Loucy (cell line): ENCODE data around the gene FKBP15.
"Not testable (repeated sequence)": the region's sequence is repeated elsewhere in the genome, so short reads cannot be mapped to it uniquely, and the experiment has no call there.

ENCODE experiments used
- H2AFZ ChIP-seq: fragments of 200-600 bp; sonication (generic); 2 replicates; pipeline ENCODE4 v1.6.0; 2016; ENCODE audit warnings: antibody characterized with exemption, mild to moderate bottlenecking, low read length, moderate library complexity
- H3F3A ChIP-seq: fragments of 200-600 bp; 2 replicates; pipeline ENCODE4 v1.6.0; 2016; ENCODE audit warnings: antibody characterized with exemption, low read depth, mild to moderate bottlenecking
- H3K27me3 ChIP-seq: fragments of 200-600 bp; sonication (generic); 2 replicates; pipeline ENCODE4 v1.6.1; 2014; ENCODE audit warnings: low read length, mild to moderate bottlenecking; ENCODE audit not compliant: insufficient read depth, poor library complexity, severe bottlenecking
- H3K36me3 ChIP-seq: fragments of 200-600 bp; sonication (generic); 2 replicates; pipeline ENCODE4 v1.6.1; 2016; ENCODE audit warnings: low read length; ENCODE audit not compliant: insufficient read depth
- H3K4me1 ChIP-seq: fragments of 200-600 bp; sonication (generic); 2 replicates; pipeline ENCODE4 v1.5.1; 2014; ENCODE audit warnings: low read length, mild to moderate bottlenecking; ENCODE audit not compliant: insufficient read depth, poor library complexity, severe bottlenecking
- H3K4me2 ChIP-seq: fragments of 200-600 bp; sonication (generic); 2 replicates; pipeline ENCODE4 v1.6.0; 2014; ENCODE audit warnings: antibody characterized with exemption, low read length, low read depth, mild to moderate bottlenecking; ENCODE audit not compliant: poor library complexity, severe bottlenecking
- H3K4me3 ChIP-seq: fragments of 200-600 bp; sonication (generic); 2 replicates; pipeline ENCODE4 v1.5.1; 2014; ENCODE audit warnings: low read length, mild to moderate bottlenecking, mixed read lengths; ENCODE audit not compliant: poor library complexity, severe bottlenecking
- H3K79me2 ChIP-seq: fragments of 200-600 bp; sonication (generic); 2 replicates; pipeline ENCODE4 v1.6.1; 2014; ENCODE audit warnings: low read length; ENCODE audit not compliant: insufficient read depth
- H3K9ac ChIP-seq: fragments of 200-600 bp; sonication (generic); 2 replicates; pipeline ENCODE4 v1.6.0; 2014; ENCODE audit warnings: mild to moderate bottlenecking, low read depth, low read length, moderate library complexity; ENCODE audit not compliant: poor library complexity, severe bottlenecking
- H3K9me2 ChIP-seq: fragments of 200-600 bp; sonication (generic); replicated peaks from 2 replicates; pipeline ENCODE4 v1.6.1; 2016; ENCODE audit warnings: low read depth, low read length, mixed read lengths
- H3K9me3 ChIP-seq: fragments of 200-600 bp; sonication (generic); 2 replicates; pipeline ENCODE4 v1.6.1; 2014; ENCODE audit warnings: mild to moderate bottlenecking, antibody characterized with exemption, low read length, low read depth; ENCODE audit not compliant: insufficient read depth
- H4K20me1 ChIP-seq: fragments of 200-600 bp; sonication (generic); 2 replicates; pipeline ENCODE4 v1.6.0; 2014; ENCODE audit warnings: antibody characterized with exemption, low read length, mild to moderate bottlenecking; ENCODE audit not compliant: insufficient read depth, poor library complexity, severe bottlenecking
- CTCF ChIP-seq: fragments of 200-600 bp; sonication (generic); conservative IDR thresholded peaks from 2 replicates; pipeline ENCODE4 v1.5.1; 2014; ENCODE audit warnings: mild to moderate bottlenecking, antibody characterized with exemption, low read length
- EZH2phosphoT487 ChIP-seq: fragments of 200-600 bp; IDR thresholded peaks from 2 replicates; pipeline ENCODE4 v1.6.1; 2018; ENCODE audit warnings: antibody characterized with exemption, mild to moderate bottlenecking, moderate library complexity, borderline replicate concordance

FKBP15 gene

GRCh38 chr9:113237026-113237425, 15.9 kb upstream of the FKBP15 start:
- no peak for TF ChIP-seq EZH2phosphoT487
- TF ChIP-seq CTCF: no peak
- no peaks in the 10 kb centered on the region for H3K79me2 ChIP-seq

GRCh38 chr9:113235701-113236255, 14.7 kb upstream of the FKBP15 start:
- H3K9me2 ChIP-seq, H2AFZ ChIP-seq, H3K36me3 ChIP-seq, H3K4me3 ChIP-seq, H4K20me1 ChIP-seq, H3K9ac ChIP-seq, H3F3A ChIP-seq, H3K4me2 ChIP-seq, H3K27me3 ChIP-seq, H3K79me2 ChIP-seq, H3K9me3 ChIP-seq: not testable (repeated sequence)
- H3K4me1 ChIP-seq: peaks cover 12% of the 10 kb centered on the region

More at GRCh38 chr9:113237026-113237425, 15.9 kb upstream of the FKBP15 start:
- Histone ChIP-seq H3K27me3 (no peaks in the 10 kb centered on the region), H3K9ac (no peak overlapping the region), H3K4me3 (no peak overlapping the region), H3K36me3 (no peaks in the 10 kb centered on the region), H3K9me2 (no peaks in the 10 kb centered on the region), H3K9me3 (no peaks in the 10 kb centered on the region), H2AFZ (no peak overlapping the region), H3K4me1 (peaks cover 12% of the 10 kb centered on the region), H3K4me2 (no peak overlapping the region), H3F3A (no peaks in the 10 kb centered on the region), H4K20me1 (no peaks in the 10 kb centered on the region)

GRCh38 chr9:113231701-113232100, 10.6 kb upstream of the FKBP15 start:
- TF ChIP-seq CTCF (no peak), EZH2phosphoT487 (no peak)
- peaks cover 31% of the 10 kb centered on the region for H3K4me1 ChIP-seq
- H3K4me2 ChIP-seq: no peak overlapping the region
- H3F3A ChIP-seq: no peaks in the 10 kb centered on the region
- no peaks in the 10 kb centered on the region for H3K79me2 ChIP-seq
- H3K9ac ChIP-seq: no peak overlapping the region
- no peak overlapping the region for H2AFZ ChIP-seq
- no peaks in the 10 kb centered on the region for H3K27me3 ChIP-seq
- no peaks in the 10 kb centered on the region for H3K9me3 ChIP-seq
- no peaks in the 10 kb centered on the region for H4K20me1 ChIP-seq
- H3K36me3 ChIP-seq: no peaks in the 10 kb centered on the region
- H3K4me3 ChIP-seq: no peak overlapping the region
- H3K9me2 ChIP-seq: no peaks in the 10 kb centered on the region

- TF ChIP-seq CTCF: no peak
- no peak for TF ChIP-seq EZH2phosphoT487
- H3K9me3 ChIP-seq: no peaks in the 10 kb centered on the region
- no peaks in the 10 kb centered on the region for H3K27me3 ChIP-seq
- no peak overlapping the region for H3K9ac ChIP-seq
- peaks cover 38% of the 10 kb centered on the region for H3K4me1 ChIP-seq
- H2AFZ ChIP-seq: no peak overlapping the region
- H3K4me2 ChIP-seq: peak overlapping the region; percentile 45
- no peaks in the 10 kb centered on the region; the same call in 1 of the 2 replicates for H3K79me2 ChIP-seq
- H3K4me3 ChIP-seq: peak overlapping the region; percentile 4
- no peaks in the 10 kb centered on the region for H3K36me3 ChIP-seq
- no peaks in the 10 kb centered on the region for H4K20me1 ChIP-seq
- H3K9me2 ChIP-seq: no peaks in the 10 kb centered on the region
- no peaks in the 10 kb centered on the region for H3F3A ChIP-seq
Measured at GRCh38 chr9:113228130-113228665, 7.1 kb upstream of the FKBP15 start.
